AG09319 (cell line): ENCODE data around the gene EIF2S3B.
"Not testable (repeated sequence)": the region's sequence is repeated elsewhere in the genome, so short reads cannot be mapped to it uniquely, and the experiment has no call there.

Source experiments
- DNase-seq: peaks from one replicate; pipeline ENCODE4 v3.0.0-alpha.2; 2010; ENCODE audit warnings: low read depth; ENCODE audit errors: extremely low read depth
- TF ChIP-seq, protein P1 (sequence below): IDR thresholded peaks from 2 replicates; pipeline ENCODE4 v1.5.1; 2011; ENCODE audit warnings: low read depth, mild to moderate bottlenecking, inconsistent platforms, low read length, moderate library complexity

The EIF2S3B gene

DNA sequence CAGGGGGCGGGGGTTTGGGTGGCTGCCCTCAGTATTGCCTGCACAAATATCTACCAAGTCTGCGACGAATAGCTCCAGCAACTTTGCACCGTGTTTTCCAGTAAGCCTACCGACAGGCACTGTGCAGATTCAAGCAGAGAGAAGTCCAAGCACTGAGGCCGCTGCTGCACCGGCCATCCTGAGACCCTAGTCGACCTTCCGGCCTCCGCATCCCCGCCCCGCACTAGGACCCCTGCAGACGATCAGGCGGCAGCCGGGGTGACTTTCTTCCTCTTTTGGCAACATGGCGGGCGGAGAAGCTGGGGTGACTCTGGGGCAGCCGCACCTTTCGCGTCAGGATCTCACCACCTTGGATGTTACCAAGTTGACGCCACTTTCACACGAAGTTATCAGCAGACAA, at the start of gene EIF2S3B:
TSS of gene EIF2S3B (plus strand) at position 271 of the 400 bp plus-strand sequence. CDS start at position 284, 13 bp downstream.
- TF ChIP-seq, protein P1, sequence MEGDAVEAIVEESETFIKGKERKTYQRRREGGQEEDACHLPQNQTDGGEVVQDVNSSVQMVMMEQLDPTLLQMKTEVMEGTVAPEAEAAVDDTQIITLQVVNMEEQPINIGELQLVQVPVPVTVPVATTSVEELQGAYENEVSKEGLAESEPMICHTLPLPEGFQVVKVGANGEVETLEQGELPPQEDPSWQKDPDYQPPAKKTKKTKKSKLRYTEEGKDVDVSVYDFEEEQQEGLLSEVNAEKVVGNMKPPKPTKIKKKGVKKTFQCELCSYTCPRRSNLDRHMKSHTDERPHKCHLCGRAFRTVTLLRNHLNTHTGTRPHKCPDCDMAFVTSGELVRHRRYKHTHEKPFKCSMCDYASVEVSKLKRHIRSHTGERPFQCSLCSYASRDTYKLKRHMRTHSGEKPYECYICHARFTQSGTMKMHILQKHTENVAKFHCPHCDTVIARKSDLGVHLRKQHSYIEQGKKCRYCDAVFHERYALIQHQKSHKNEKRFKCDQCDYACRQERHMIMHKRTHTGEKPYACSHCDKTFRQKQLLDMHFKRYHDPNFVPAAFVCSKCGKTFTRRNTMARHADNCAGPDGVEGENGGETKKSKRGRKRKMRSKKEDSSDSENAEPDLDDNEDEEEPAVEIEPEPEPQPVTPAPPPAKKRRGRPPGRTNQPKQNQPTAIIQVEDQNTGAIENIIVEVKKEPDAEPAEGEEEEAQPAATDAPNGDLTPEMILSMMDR: no peak
- no peak for DNase-seq

DNA sequence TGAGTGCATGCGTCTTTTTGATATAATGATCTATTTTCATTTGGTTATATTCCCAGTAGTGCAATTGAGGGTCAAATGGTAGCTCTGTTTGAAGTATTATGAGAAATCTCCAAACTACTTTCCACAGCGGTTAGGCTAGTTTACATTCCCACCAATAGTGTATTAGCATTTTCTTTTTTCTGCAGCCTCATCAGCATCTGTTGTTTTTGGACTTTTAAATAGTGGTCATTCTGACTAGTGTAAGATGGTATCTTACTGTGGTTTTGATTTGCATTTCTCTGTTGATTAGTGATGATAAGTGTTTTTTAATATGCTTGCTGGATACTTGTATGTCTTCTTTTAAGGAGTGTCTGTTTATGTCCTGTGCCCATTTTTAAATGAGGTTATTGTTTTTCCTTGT, 48.8 kb upstream of the EIF2S3B start:
- TF ChIP-seq, protein P1: no peak
- no peak for DNase-seq

DNA sequence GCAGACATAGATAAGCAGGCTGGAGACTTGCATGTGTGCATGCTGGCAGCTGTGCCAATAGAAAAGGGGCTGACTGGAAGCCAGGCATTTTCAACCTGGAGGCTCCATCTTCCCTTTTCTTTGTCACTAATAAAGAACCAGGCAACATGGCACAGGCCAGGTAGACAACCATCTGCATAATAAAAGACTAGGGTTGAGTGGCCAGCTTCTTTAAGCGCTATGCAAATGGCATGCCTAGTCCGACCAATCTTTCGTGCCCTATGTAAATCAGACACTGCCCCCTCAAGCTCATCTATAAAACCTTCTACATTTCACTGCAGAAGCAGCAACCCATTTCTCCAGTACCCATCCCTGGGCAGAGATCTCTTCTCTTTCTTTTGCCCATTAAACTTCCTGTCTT, 47.9 kb upstream of the EIF2S3B start:
- DNase-seq: no peak
- TF ChIP-seq, protein P1: no peak

DNA sequence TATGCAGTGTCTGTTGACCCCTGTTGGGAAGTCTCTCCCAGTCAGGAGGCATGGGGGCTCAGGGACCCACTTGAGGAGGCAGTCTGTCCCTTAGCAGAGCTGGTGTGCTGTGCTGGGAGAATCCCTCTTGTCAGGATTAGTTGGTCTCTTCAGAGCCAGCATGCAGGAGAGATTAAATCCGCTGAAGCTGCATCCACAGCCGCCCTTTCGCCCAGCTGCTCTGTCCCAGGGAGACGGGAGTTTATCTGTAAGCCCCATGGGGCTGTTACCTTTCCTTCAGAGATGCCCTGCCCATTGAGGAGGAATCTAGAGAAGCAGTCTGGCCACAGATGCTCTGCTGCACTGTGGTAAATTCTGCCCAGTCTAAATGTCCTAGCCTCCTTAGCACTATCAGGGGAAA, 39.4 kb upstream of the EIF2S3B start:
- TF ChIP-seq, protein P1: no peak
- no peak for DNase-seq

DNA sequence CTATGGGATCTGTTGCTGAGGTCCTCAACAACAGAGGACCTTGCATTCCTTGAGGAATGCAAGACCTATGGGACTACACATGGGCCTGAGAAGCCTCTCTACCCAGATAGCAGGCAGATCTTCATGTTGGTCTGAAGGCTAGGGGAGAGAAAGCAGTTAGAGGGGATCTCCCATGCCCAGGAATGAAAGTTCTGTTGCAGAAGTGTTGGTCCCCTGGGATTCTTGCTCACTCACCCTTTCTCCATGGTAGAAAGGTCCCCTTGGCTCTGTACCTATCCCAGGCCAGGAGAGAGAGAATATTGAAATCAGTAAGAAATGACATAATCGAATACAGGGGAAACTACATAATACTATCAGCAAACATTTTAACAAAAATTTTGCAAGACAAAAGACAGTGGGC, 36.0 kb upstream of the EIF2S3B start:
- DNase-seq: no peak
- TF ChIP-seq, protein P1: no peak

DNA sequence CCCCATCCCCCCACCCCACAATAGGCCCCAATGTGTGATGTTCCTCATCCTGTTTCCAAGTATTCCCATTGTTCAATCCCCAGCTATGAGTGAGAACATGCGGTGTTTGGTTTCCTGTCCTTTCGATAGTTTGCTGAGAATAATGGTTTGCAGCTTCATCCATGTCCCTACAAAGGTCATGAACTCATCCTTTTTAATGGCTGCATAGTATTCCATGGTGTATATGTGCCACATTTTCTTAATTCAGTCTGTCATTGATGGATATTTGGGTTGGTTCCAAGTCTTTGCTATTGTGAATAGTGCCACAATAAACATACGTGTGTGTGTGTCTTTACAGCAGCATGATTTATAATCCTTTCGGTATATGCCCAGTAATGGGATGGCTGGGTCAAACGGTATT, 32.9 kb upstream of the EIF2S3B start:
- not testable (repeated sequence) for DNase-seq

DNA sequence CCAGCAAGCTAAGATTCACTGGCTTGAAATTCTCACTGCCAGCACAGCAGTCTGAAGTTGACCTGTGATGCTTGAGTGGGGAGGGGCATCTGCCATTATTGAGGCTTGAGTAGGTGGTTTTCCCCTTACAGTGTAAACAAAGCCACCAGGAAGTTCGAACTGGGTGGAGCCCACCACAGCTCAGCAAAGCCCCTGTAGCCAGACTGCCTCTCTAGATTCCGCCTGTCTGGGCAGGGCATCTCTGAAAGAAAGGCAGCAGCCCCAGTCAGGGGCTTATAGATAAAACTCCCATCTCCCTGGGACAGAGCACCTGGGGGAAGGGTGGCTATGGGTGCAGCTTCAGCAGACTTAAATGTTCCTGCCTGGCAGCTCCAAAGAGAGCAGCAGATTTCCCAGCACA, 23.8 kb upstream of the EIF2S3B start:
- not testable (repeated sequence) for DNase-seq

DNA sequence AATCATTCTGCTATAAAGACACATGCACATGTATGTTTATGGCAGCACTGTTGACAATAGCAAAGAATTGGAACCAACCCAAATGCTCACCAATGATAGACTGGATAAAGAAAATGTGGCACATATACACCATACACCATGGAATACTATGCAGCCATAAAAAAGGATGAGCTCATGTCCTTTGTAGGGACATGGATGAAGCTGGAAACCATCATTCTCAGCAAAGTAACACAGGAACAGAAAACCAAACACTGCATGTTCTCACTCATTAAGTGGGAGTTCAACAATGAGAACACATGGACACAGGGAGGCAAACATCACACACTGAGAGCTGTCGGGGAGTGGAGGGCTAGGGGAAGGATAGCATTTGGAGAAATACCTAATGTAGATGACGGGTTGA, 18.4 kb upstream of the EIF2S3B start:
- not testable (repeated sequence) for DNase-seq

DNA sequence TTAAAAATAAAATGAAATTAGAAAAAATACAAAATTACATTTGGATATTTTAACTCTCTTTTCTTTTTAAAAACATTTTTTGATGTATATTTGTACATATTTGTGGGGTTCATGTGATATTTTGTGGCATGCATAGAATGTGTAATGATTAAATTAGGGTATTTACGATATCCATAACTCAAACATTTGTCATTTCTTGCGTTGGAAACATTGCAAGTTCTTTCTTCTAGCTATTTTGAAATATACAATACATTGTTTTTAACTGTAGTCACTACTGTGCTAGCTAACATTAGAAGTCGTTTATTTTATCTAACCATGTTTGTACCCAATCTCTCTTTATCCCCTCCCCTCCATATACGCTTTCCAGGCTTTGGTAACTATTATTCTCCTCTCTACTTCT, 13.9 kb upstream of the EIF2S3B start:
- DNase-seq: no peak
- TF ChIP-seq, protein P1: no peak
